Naive B cell (primary cell): ENCODE data around the gene ARHGAP23. TPM values are rescaled to one million over a fixed set of nuclear protein-coding genes. Genes with fewer than 3 reads are reported as not detected.

ENCODE experiments used
- ATAC-seq, 2 donors: fragments of 150-1000 bp; cut with Tn5 transposase; 2 replicates each; pipeline ENCODE4 v1.10.0; 2021; ENCODE audit warnings: low read depth in 2 of 2, mild to moderate bottlenecking in 2 of 2, moderate library complexity in 2 of 2
- DNase-seq: peaks from one replicate; pipeline ENCODE4 v3.0.0; 2022
- H3K27ac Mint-ChIP-seq, 6 donors: one replicate each; pipeline ENCODE4 v1.8.0; 2020 to 2022; ENCODE audit warnings: mild to moderate bottlenecking in 6 of 6, mixed read lengths in 6 of 6, moderate library complexity in 5 of 6, inconsistent platforms in 2 of 6
- H3K27me3 Mint-ChIP-seq, 3 donors: one replicate each; pipeline ENCODE4 v1.8.0; 2021 to 2022; ENCODE audit warnings: mixed read lengths in 3 of 3, mild to moderate bottlenecking in 1 of 3
- H3K36me3 Mint-ChIP-seq, 2 donors: one replicate each; pipeline ENCODE4 v1.8.0; 2020 to 2022; ENCODE audit warnings: mixed read lengths in 2 of 2, inconsistent platforms in 1 of 2, mild to moderate bottlenecking in 1 of 2
- H3K4me1 Mint-ChIP-seq, 3 donors: one replicate each; pipeline ENCODE4 v1.8.0; 2020 to 2022; ENCODE audit warnings: mixed read lengths in 3 of 3, inconsistent platforms in 1 of 3, mild to moderate bottlenecking in 1 of 3, moderate library complexity in 1 of 3
- H3K4me3 Mint-ChIP-seq, 8 donors: one replicate each; pipeline ENCODE4 v1.8.0; 2020 to 2022; ENCODE audit warnings: mild to moderate bottlenecking in 8 of 8, mixed read lengths in 8 of 8, moderate library complexity in 8 of 8, inconsistent platforms in 2 of 8
- H3K9me3 Mint-ChIP-seq, 7 donors: one replicate each; pipeline ENCODE4 v1.8.0; 2020 to 2022; ENCODE audit warnings: mixed read lengths in 7 of 7, mild to moderate bottlenecking in 5 of 7, inconsistent platforms in 2 of 7, moderate library complexity in 1 of 7
- polyA plus RNA-seq, 6 donors: library from polyadenylated mRNA; unstranded; fragments of 300-500 nt; fragmentation: Illumina TruSeq; gene quantifications; one replicate each; pipeline ENCODE4 v1.2.3, GENCODE V29; 2021; ENCODE audit warnings: low read depth in 6 of 6

ARHGAP23 gene
- polyA plus RNA-seq, 6 donors from 2014 or later, result not detected

- DNase-seq, result no peak
- Mint-ChIP-seq H3K4me3 (no peak overlapping the region), H3K9me3 (no peaks in the 10 kb centered on the region), H3K27ac (peak overlapping the region in 2 of 6 donors; percentile 74 to 90), H3K36me3 (no peaks in the 10 kb centered on the region), H3K27me3 (peaks cover 0 to 9% (median 6%) of the 10 kb centered on the region in 3 donors), H3K4me1 (peaks cover 0 to 6% (median 4%) of the 10 kb centered on the region in 3 donors)
- no peak for ATAC-seq
Measured at GRCh38 chr17:38441429-38442061, 13.3 kb downstream of the ARHGAP23 start.

- peaks cover 0 to 9% (median 6%) of the 10 kb centered on the region in 3 donors for H3K27me3 Mint-ChIP-seq
- DNase-seq (no peak), ATAC-seq (no peak)
- no peaks in the 10 kb centered on the region for H3K9me3 Mint-ChIP-seq
- H3K36me3 Mint-ChIP-seq, result no peaks in the 10 kb centered on the region
- H3K4me1 Mint-ChIP-seq, result peaks cover 0 to 6% (median 4%) of the 10 kb centered on the region in 3 donors
- no peak overlapping the region for H3K4me3 Mint-ChIP-seq
- H3K27ac Mint-ChIP-seq, result no peak overlapping the region
Measured at GRCh38 chr17:38442548-38442947, 14.3 kb downstream of the ARHGAP23 start.

GRCh38 chr17:38443356-38444031, 15.2 kb downstream of the ARHGAP23 start:
- H3K4me3 Mint-ChIP-seq, result no peak overlapping the region
- ATAC-seq (no peak), DNase-seq (no peak)
- H3K9me3 Mint-ChIP-seq, result no peaks in the 10 kb centered on the region
- peaks cover 0 to 6% (median 4%) of the 10 kb centered on the region in 3 donors for H3K4me1 Mint-ChIP-seq
- H3K36me3 Mint-ChIP-seq, result no peaks in the 10 kb centered on the region
- peaks cover 0 to 9% (median 6%) of the 10 kb centered on the region in 3 donors for H3K27me3 Mint-ChIP-seq
- H3K27ac Mint-ChIP-seq, result no peak overlapping the region

DNA sequence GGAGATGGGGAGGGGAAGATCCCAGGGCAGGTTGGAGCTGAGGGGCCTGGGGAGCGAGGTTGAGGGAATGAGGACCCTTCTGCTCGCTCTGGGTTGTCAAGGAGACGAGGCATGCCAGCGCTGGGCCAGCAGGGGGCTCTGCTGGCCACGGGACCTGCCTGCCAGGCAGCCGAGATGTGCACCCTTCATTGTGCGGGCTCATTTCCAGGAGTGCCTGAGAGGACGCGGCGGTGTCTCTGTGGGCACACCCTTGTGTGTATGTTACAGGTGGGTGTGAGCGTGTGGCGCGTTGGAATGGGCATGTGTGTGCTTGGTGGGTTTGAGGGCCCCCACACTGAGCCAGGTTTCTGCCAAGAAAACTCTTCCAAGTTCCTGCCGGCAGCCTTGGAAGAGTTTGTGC, 15.9 kb downstream of the ARHGAP23 start:
- H3K4me3 Mint-ChIP-seq, result no peak overlapping the region

DNA sequence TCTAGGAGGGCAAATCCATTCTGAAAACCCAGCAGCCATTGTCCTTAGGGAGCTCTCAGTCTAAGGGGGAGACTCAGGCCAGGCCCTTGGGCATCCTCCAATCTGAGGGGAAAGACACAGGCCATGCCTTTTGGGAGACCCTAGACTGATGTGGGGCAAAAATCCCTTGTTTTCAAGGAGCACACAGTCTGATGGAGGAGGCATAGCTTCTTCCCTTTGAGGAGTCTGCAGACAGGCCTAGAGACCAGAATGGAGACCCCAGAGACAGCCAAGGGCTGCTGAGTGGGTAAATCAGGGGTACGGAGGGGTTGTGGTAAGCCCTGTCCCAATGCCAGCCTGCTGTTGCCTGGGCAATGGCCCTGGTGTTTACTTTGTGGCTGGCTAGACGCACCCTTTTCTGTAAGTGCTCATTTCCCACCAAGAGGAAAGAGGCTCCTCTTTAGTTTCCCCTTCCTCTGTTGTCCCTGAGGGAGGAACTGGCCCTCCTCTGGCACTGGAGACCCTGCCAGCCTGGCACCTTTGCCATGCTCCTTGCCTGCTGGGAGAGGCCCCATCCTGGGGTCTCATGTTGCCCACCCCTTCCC, 19.3 kb downstream of the ARHGAP23 start:
- ATAC-seq, result no peak
- Mint-ChIP-seq H3K4me1 (peaks cover 2 to 11% (median 5%) of the 10 kb centered on the region in 3 donors), H3K4me3 (no peak overlapping the region), H3K36me3 (peaks cover 0 to 4% of the 10 kb centered on the region in 2 donors), H3K27ac (no peak overlapping the region), H3K27me3 (peaks cover 4 to 34% (median 31%) of the 10 kb centered on the region in 3 donors), H3K9me3 (no peaks in the 10 kb centered on the region)
- no peak for DNase-seq

More for the DNA sequence above, 15.9 kb downstream of the ARHGAP23 start:
- H3K27me3 Mint-ChIP-seq, result peaks cover 0 to 9% (median 8%) of the 10 kb centered on the region in 3 donors
- no peaks in the 10 kb centered on the region for H3K36me3 Mint-ChIP-seq
- DNase-seq (peak; percentile 30), ATAC-seq (peak; percentile 72 to 77)
- H3K9me3 Mint-ChIP-seq, result no peaks in the 10 kb centered on the region
- H3K4me1 Mint-ChIP-seq, result peaks cover 0 to 6% (median 4%) of the 10 kb centered on the region in 3 donors
- H3K27ac Mint-ChIP-seq, result no peak overlapping the region

- H3K27ac Mint-ChIP-seq, result no peak overlapping the region
- ATAC-seq, result no peak
- no peak for DNase-seq
- H3K4me1 Mint-ChIP-seq, result peaks cover 9 to 18% (median 12%) of the 10 kb centered on the region in 3 donors
- peaks cover 0 to 11% of the 10 kb centered on the region in 2 donors for H3K36me3 Mint-ChIP-seq
- peaks cover 9 to 38% (median 38%) of the 10 kb centered on the region in 3 donors for H3K27me3 Mint-ChIP-seq
- H3K4me3 Mint-ChIP-seq, result no peak overlapping the region
- H3K9me3 Mint-ChIP-seq, result peaks cover 0 to 2% (median 0%) of the 10 kb centered on the region in 7 donors
Measured at GRCh38 chr17:38448208-38448771, 20.0 kb downstream of the ARHGAP23 start.

GRCh38 chr17:38449364-38449763, 21.1 kb downstream of the ARHGAP23 start:
- peak overlapping the region in 2 of 6 donors; percentile 47 to 53 for H3K27ac Mint-ChIP-seq
- peak overlapping the region in 1 of 8 donors; percentile 33 for H3K4me3 Mint-ChIP-seq
- H3K4me1 Mint-ChIP-seq, result peaks cover 11 to 14% (median 12%) of the 10 kb centered on the region in 3 donors
- peaks cover 10 to 44% (median 39%) of the 10 kb centered on the region in 3 donors for H3K27me3 Mint-ChIP-seq
- ATAC-seq (no peak), DNase-seq (no peak)
- H3K9me3 Mint-ChIP-seq, result peaks cover 0 to 2% (median 0%) of the 10 kb centered on the region in 7 donors
- peaks cover 0 to 12% of the 10 kb centered on the region in 2 donors for H3K36me3 Mint-ChIP-seq

- ATAC-seq (no peak), DNase-seq (no peak)
- peaks cover 16 to 56% (median 49%) of the 10 kb centered on the region in 3 donors for H3K27me3 Mint-ChIP-seq
- H3K9me3 Mint-ChIP-seq, result peaks cover 0 to 2% (median 0%) of the 10 kb centered on the region in 7 donors
- no peak overlapping the region for H3K4me3 Mint-ChIP-seq
- H3K4me1 Mint-ChIP-seq, result peaks cover 11 to 18% (median 14%) of the 10 kb centered on the region in 3 donors
- peaks cover 0 to 12% of the 10 kb centered on the region in 2 donors for H3K36me3 Mint-ChIP-seq
- H3K27ac Mint-ChIP-seq, result peak overlapping the region in 1 of 6 donors; percentile 52
Measured at GRCh38 chr17:38450557-38451029, 22.3 kb downstream of the ARHGAP23 start.

DNA sequence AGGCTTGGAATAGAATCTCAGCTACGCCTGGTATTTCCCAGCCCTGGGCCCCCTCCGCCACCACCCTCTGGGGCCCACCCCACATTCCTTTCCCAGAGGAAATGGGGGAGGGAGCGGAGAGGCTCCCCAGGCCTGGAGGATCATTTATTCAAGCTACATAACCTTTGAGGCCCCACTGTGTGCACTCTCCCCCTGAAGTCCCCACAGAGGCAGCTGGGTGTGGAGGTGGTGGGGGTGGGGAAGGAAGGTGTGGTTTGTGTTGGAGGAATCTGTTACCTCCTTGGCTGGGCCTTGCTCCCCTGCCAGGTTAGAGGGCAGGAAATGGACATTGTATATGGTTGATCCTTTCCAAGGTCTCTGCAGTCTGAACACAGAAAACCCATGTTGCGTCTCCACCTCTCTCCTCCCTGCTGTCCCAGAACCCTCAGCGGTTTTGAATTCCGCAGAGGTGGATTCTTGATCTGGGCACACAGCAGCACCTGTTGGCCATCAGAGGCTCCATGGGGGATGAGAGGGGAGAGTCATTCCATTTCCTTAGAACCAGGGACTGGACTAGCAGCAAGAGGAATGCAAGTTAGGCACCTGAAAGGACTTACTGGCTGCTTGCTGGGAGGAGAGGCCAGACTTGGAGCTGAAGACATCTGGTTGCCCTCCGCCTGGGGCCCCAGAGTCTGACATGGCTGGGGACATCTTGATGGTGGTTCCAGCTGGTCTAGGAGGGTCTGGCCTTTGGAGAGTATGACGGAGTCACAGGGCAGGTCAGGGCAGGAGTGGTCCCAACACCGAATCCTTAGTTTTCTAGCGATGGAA, 23.0 kb downstream of the ARHGAP23 start:
- no peak for DNase-seq
- peak overlapping the region in 1 of 8 donors; percentile 61 for H3K4me3 Mint-ChIP-seq
- peaks cover 17 to 63% (median 53%) of the 10 kb centered on the region in 3 donors for H3K27me3 Mint-ChIP-seq
- peaks cover 0 to 12% of the 10 kb centered on the region in 2 donors for H3K36me3 Mint-ChIP-seq
- peaks cover 11 to 18% (median 14%) of the 10 kb centered on the region in 3 donors for H3K4me1 Mint-ChIP-seq
- H3K27ac Mint-ChIP-seq, result no peak overlapping the region
- peaks cover 0 to 2% (median 0%) of the 10 kb centered on the region in 7 donors for H3K9me3 Mint-ChIP-seq
- no peak for ATAC-seq

DNA sequence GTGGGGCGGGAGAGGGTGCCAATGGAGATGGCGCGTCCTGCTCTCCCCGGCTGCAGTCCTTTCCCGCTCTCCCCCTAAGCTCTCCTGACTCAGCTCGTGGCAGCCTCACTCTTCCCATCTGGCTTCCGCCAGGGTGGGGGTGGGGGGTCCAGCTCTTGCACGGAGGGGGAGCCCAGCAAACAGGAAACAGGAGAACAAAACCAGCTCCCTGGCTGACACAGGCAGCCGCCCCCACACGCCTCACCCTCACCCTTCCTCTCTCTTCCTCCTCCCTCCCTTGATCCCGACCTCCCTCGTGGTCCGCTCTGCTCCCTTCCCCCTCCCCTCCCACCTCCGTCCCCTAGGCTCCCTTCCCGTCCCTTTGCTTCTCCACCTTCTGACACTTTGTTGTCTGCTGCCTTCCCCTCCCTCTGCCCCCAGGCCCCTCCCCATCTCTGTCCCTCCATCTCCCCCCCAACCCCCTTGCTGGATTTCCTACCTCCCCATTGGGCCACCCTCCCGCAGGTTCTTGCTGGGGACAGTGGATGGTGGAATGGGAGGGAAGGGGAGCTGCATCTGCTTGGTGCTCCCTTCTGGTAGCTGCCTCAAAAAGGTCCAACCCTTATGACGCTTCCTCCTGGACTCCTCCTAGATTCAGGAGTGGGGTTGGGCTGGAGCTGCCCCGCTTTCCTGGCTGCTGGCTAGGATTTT, 23.7 kb downstream of the ARHGAP23 start:
- DNase-seq, result no peak
- Mint-ChIP-seq H3K36me3 (peaks cover 0 to 12% of the 10 kb centered on the region in 2 donors), H3K4me1 (peaks cover 11 to 18% (median 14%) of the 10 kb centered on the region in 3 donors), H3K9me3 (peaks cover 0 to 2% (median 0%) of the 10 kb centered on the region in 7 donors), H3K27ac (no peak overlapping the region), H3K4me3 (peak overlapping the region in 4 of 8 donors; percentile 54 to 86 (median 69)), H3K27me3 (peaks cover 20 to 64% (median 59%) of the 10 kb centered on the region in 3 donors)
- no peak for ATAC-seq

GRCh38 chr17:38452719-38453118, 24.5 kb downstream of the ARHGAP23 start:
- Mint-ChIP-seq H3K9me3 (peaks cover 0 to 2% (median 0%) of the 10 kb centered on the region in 7 donors), H3K36me3 (peaks cover 0 to 12% of the 10 kb centered on the region in 2 donors)

DNA sequence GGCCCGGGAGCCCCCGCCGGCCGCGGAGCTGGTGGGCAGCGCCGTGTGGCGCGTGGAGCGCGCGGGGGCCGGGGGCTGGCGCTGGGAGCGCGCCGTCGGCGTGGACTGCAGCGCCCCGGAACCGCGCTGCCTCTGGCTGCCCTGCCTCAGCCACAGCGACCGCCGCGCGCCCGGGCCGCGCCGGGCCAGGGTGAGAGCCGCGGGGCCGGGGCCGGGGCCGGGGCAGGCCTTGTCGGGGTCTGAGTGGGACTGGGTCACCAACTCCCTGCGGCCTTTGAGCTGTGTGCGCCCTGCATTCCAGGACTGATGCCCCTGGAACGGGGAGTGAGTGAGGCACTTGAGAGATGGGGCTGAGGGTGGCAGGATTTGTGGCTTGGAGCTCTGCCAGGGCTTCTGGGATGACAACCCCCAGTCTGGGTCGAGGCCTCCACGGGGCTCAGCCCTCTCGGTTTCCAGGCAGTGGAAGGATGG, 25.7 kb downstream of the ARHGAP23 start:
- no peak for ATAC-seq
- DNase-seq, result no peak
- Mint-ChIP-seq H3K9me3 (peaks cover 0 to 2% (median 0%) of the 10 kb centered on the region in 7 donors), H3K27ac (no peak overlapping the region), H3K36me3 (peaks cover 0 to 12% of the 10 kb centered on the region in 2 donors), H3K27me3 (peaks cover 26 to 74% (median 65%) of the 10 kb centered on the region in 3 donors), H3K4me1 (peaks cover 14 to 18% (median 14%) of the 10 kb centered on the region in 3 donors), H3K4me3 (peak overlapping the region in 1 of 8 donors; percentile 33)

More at GRCh38 chr17:38452719-38453118, 24.5 kb downstream of the ARHGAP23 start:
- Mint-ChIP-seq H3K4me1 (peaks cover 13 to 18% (median 14%) of the 10 kb centered on the region in 3 donors), H3K27ac (peak overlapping the region in 1 of 6 donors; percentile 30), H3K4me3 (peak overlapping the region in 7 of 8 donors; percentile 30 to 86 (median 68)), H3K27me3 (peaks cover 26 to 70% (median 65%) of the 10 kb centered on the region in 3 donors)
- DNase-seq (no peak), ATAC-seq (no peak)
